ENCODE results near the gene OBSL1.

The OBSL1 gene

GRCh38 chr2:219566640-219567039 lies 4.7 kb downstream of the OBSL1 start:
- DNase-seq (ENCODE audit: low read depth, low spot score), result no peak

- no peak for DNase-seq (ENCODE audit: low read depth, low spot score)
Measured at GRCh38 chr2:219565130-219566080, 5.9 kb downstream of the OBSL1 start.

GRCh38 chr2:219563271-219563928 lies 7.9 kb downstream of the OBSL1 start:
- no peak for DNase-seq (ENCODE audit: low read depth, low spot score)

GRCh38 chr2:219562049-219563020 lies 9.0 kb downstream of the OBSL1 start:
- no peak for DNase-seq (ENCODE audit: low read depth, low spot score)

GRCh38 chr2:219561179-219562048 lies 9.9 kb downstream of the OBSL1 start:
- DNase-seq (ENCODE audit: low read depth, low spot score), result no peak

GRCh38 chr2:219560893-219561178 lies 10.5 kb downstream of the OBSL1 start:
- no peak for DNase-seq (ENCODE audit: low read depth, low spot score)

GRCh38 chr2:219560037-219560892 lies 11.1 kb downstream of the OBSL1 start:
- DNase-seq (ENCODE audit: low read depth, low spot score), result no peak

- DNase-seq (ENCODE audit: low read depth, low spot score), result no peak
Measured at GRCh38 chr2:219559156-219559915, 12.0 kb downstream of the OBSL1 start.

GRCh38 chr2:219557791-219558785 lies 13.3 kb downstream of the OBSL1 start:
- DNase-seq (ENCODE audit: low read depth, low spot score), result no peak

- DNase-seq (ENCODE audit: low read depth, low spot score), result no peak
Measured at GRCh38 chr2:219557320-219557719, 14.0 kb downstream of the OBSL1 start.

- no peak for DNase-seq (ENCODE audit: low read depth, low spot score)
Measured at GRCh38 chr2:219556413-219556812, 14.9 kb downstream of the OBSL1 start.

- DNase-seq (ENCODE audit: low read depth, low spot score), result no peak
Measured at GRCh38 chr2:219555956-219556355, 15.4 kb downstream of the OBSL1 start.

GRCh38 chr2:219554350-219554749 lies 17.0 kb downstream of the OBSL1 start:
- no peak for DNase-seq (ENCODE audit: low read depth, low spot score)

GRCh38 chr2:219553463-219553963 lies 17.8 kb downstream of the OBSL1 start:
- no peak for DNase-seq (ENCODE audit: low read depth, low spot score)

- no peak for DNase-seq (ENCODE audit: low read depth, low spot score)
Measured at GRCh38 chr2:219553168-219553417, 18.2 kb downstream of the OBSL1 start.

GRCh38 chr2:219552382-219553167 lies 18.8 kb downstream of the OBSL1 start:
- DNase-seq (ENCODE audit: low read depth, low spot score), result no peak
